ENCODE measurements around the gene HECTD4. TPM values are rescaled to one million over a fixed set of nuclear protein-coding genes. Genes with fewer than 3 reads are reported as not detected.

The HECTD4 gene
- total and polyA plus RNA-seq, 2 experiments from 2014 or later: 25.7 to 36.9 TPM

GRCh38 chr12:112304436-112304835, 77.8 kb downstream of the HECTD4 start:
- no peaks in the 10 kb centered on the region for H3F3A ChIP-seq (replicated peaks; ENCODE audit: low read depth)

GRCh38 chr12:112303799-112304198, 78.4 kb downstream of the HECTD4 start:
- H3K27ac Mint-ChIP-seq: no peak overlapping the region
- Histone ChIP-seq H3K4me1 (ENCODE audit: insufficient read depth) (0 out of 2 replicates have a peak, but pooled peaks cover 8% of the 10 kb centered on the region), H3K27ac (ENCODE audit: low read depth) (no peak overlapping the region), H2AFZ (no peak overlapping the region), H4K20me1 (replicated peaks; ENCODE audit: insufficient read depth) (no peaks in the 10 kb centered on the region), H3K79me2 (replicated peaks; ENCODE audit: insufficient read depth) (no peaks in the 10 kb centered on the region), H3K9me2 (ENCODE audit: insufficient read depth) (no peaks in the 10 kb centered on the region), H3K4me3 (no peak overlapping the region), H3K36me3 (ENCODE audit: insufficient read depth) (peaks cover 7% of the 10 kb centered on the region; the same call in 1 of the 2 replicates), H3K4me2 (no peak overlapping the region), H3F3A (replicated peaks; ENCODE audit: low read depth) (no peaks in the 10 kb centered on the region), H3K27me3 (ENCODE audit: insufficient read depth) (no peaks in the 10 kb centered on the region)
- H3K4me1 Mint-ChIP-seq: no peaks in the 10 kb centered on the region
- no peak for ATAC-seq
- H3K36me3 Mint-ChIP-seq (ENCODE audit: low read depth): peaks cover 4% of the 10 kb centered on the region
- no peaks in the 10 kb centered on the region for H3K27me3 Mint-ChIP-seq (ENCODE audit: insufficient read depth, low read depth, poor library complexity)
- no peak for DNase-seq (ENCODE audit: low spot score)
- H3K9me3 Mint-ChIP-seq: no peaks in the 10 kb centered on the region
- H3K4me3 Mint-ChIP-seq: no peak overlapping the region
- no peak for TF ChIP-seq CREB1 (CRISPR knock-in tag; IDR thresholded peaks at IDR 0.05; ENCODE audit: low read depth)
- TF ChIP-seq ZNF462 (CRISPR knock-in tag; IDR thresholded peaks at IDR 0.05): no peak
- TF ChIP-seq NANOG (IDR thresholded peaks at IDR 0.05; ENCODE audit: borderline replicate concordance): no peak
- no peak for TF ChIP-seq POLR2AphosphoS5 (IDR thresholded peaks at IDR 0.05; ENCODE audit: low read depth)
- TF ChIP-seq REST (IDR thresholded peaks at IDR 0.05; ENCODE audit: unreplicated experiment): no peak
- no peak for TF ChIP-seq ZNF331 (CRISPR knock-in tag; IDR thresholded peaks at IDR 0.05; ENCODE audit: low read depth)
- TF ChIP-seq, protein P1, sequence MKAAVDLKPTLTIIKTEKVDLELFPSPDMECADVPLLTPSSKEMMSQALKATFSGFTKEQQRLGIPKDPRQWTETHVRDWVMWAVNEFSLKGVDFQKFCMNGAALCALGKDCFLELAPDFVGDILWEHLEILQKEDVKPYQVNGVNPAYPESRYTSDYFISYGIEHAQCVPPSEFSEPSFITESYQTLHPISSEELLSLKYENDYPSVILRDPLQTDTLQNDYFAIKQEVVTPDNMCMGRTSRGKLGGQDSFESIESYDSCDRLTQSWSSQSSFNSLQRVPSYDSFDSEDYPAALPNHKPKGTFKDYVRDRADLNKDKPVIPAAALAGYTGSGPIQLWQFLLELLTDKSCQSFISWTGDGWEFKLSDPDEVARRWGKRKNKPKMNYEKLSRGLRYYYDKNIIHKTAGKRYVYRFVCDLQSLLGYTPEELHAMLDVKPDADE (IDR thresholded peaks at IDR 0.05): no peak
- no peak for TF ChIP-seq EZH2phosphoT487 (IDR thresholded peaks at IDR 0.05; ENCODE audit: unreplicated experiment)

More at GRCh38 chr12:112304436-112304835, 77.8 kb downstream of the HECTD4 start:
- Mint-ChIP-seq H3K4me3 (no peak overlapping the region), H3K4me1 (no peaks in the 10 kb centered on the region), H3K36me3 (ENCODE audit: low read depth) (peaks cover 4% of the 10 kb centered on the region), H3K27ac (no peak overlapping the region), H3K27me3 (ENCODE audit: insufficient read depth, low read depth, poor library complexity) (no peaks in the 10 kb centered on the region), H3K9me3 (no peaks in the 10 kb centered on the region)
- Histone ChIP-seq H3K9me2 (ENCODE audit: insufficient read depth) (no peaks in the 10 kb centered on the region), H3K4me1 (ENCODE audit: insufficient read depth) (0 out of 2 replicates have a peak, but pooled peaks cover 8% of the 10 kb centered on the region), H3K4me3 (no peak overlapping the region), H3K79me2 (replicated peaks; ENCODE audit: insufficient read depth) (no peaks in the 10 kb centered on the region), H3K36me3 (ENCODE audit: insufficient read depth) (peaks cover 7% of the 10 kb centered on the region; the same call in 1 of the 2 replicates), H3K27me3 (ENCODE audit: insufficient read depth) (no peaks in the 10 kb centered on the region), H3K4me2 (no peak overlapping the region), H2AFZ (no peak overlapping the region), H4K20me1 (replicated peaks; ENCODE audit: insufficient read depth) (no peaks in the 10 kb centered on the region), H3K27ac (ENCODE audit: low read depth) (no peak overlapping the region)
- no peak for TF ChIP-seq ZNF114 (CRISPR knock-in tag; IDR thresholded peaks at IDR 0.05)
- no peak for TF ChIP-seq JUNB (IDR thresholded peaks at IDR 0.05; ENCODE audit: unreplicated experiment)
- TF ChIP-seq EZH2 (IDR thresholded peaks at IDR 0.05; ENCODE audit: low read depth, unreplicated experiment): no peak
- DNase-seq (ENCODE audit: low spot score) (no peak), ATAC-seq (no peak)

Measured in GM23338 (cell line).